HepG2 (cell line): ENCODE data around the gene TGM1. TPM values are rescaled to one million over a fixed set of nuclear protein-coding genes. Genes with fewer than 3 reads are reported as not detected.

Source experiments
- ATF6 ChIP-seq: sonication (generic); formaldehyde crosslinking; conservative IDR thresholded peaks from 2 replicates; pipeline ENCODE4 v1.4.0; 2020; ENCODE audit warnings: missing genetic modification reagents
- CREB3 ChIP-seq: sonication (generic); formaldehyde crosslinking; IDR thresholded peaks from 2 replicates; pipeline ENCODE4 v1.5.0; 2020; ENCODE audit warnings: missing genetic modification reagents
- FUBP1 ChIP-seq: sonication (generic); formaldehyde crosslinking; IDR thresholded peaks from 2 replicates; pipeline ENCODE4 v1.5.1; 2020; ENCODE audit warnings: missing genetic modification reagents, mild to moderate bottlenecking, borderline replicate concordance
- GTF3A ChIP-seq: sonication (generic); formaldehyde crosslinking; conservative IDR thresholded peaks from 2 replicates; pipeline ENCODE4 v1.4.0; 2020; ENCODE audit warnings: mild to moderate bottlenecking, missing genetic modification reagents
- HNRNPK ChIP-seq: fragments of 200-400 bp; formaldehyde crosslinking; IDR thresholded peaks from 2 replicates; pipeline ENCODE4 v1.6.1; 2018; ENCODE audit warnings: low read length, low read depth, moderate library complexity, mild to moderate bottlenecking; ENCODE audit not compliant: poor library complexity, severe bottlenecking
- JARID2 ChIP-seq: sonication (generic); formaldehyde crosslinking; IDR thresholded peaks from 2 replicates; pipeline ENCODE4 v1.8.1; 2023; ENCODE audit warnings: missing genetic modification reagents, inconsistent platforms; ENCODE audit not compliant: insufficient replicate concordance
- MIER3 ChIP-seq: IDR thresholded peaks from 2 replicates; pipeline ENCODE4 v1.6.1; 2016; ENCODE audit warnings: missing compliant biosample characterization, borderline replicate concordance
- NCOA1 ChIP-seq: sonication (generic); formaldehyde crosslinking; IDR thresholded peaks from 2 replicates; pipeline ENCODE4 v1.9.0; 2021; ENCODE audit warnings: missing genetic modification reagents
- PPARG ChIP-seq: conservative IDR thresholded peaks from 2 replicates; pipeline ENCODE4 v1.6.1; 2016; ENCODE audit warnings: missing biosample characterization, missing genetic modification reagents
- RAD21 ChIP-seq: fragments of 450-650 bp; formaldehyde crosslinking; IDR thresholded peaks from 2 replicates; pipeline ENCODE4 v1.5.0; 2020; ENCODE audit warnings: mild to moderate bottlenecking
- RBFOX2 ChIP-seq: fragments of 200-400 bp; formaldehyde crosslinking; IDR thresholded peaks from 2 replicates; pipeline ENCODE4 v1.6.1; 2017; ENCODE audit warnings: low read depth, mild to moderate bottlenecking, low read length
- RFXAP ChIP-seq: sonication (generic); formaldehyde crosslinking; IDR thresholded peaks from 2 replicates; pipeline ENCODE4 v1.4.0; 2020; ENCODE audit warnings: missing genetic modification reagents, borderline replicate concordance
- SMAD3 ChIP-seq: sonication (generic); formaldehyde crosslinking; IDR thresholded peaks from 2 replicates; pipeline ENCODE4 v1.4.0; 2020; ENCODE audit warnings: missing genetic modification reagents
- SNAPC5 ChIP-seq: sonication (generic); formaldehyde crosslinking; IDR thresholded peaks from 2 replicates; pipeline ENCODE4 v1.8.1; 2023; ENCODE audit warnings: mild to moderate bottlenecking, missing genetic modification reagents, borderline replicate concordance
- SUZ12 ChIP-seq: fragments of 150-350 bp; IDR thresholded peaks from 2 replicates; pipeline ENCODE4 v1.6.1; 2014; ENCODE audit warnings: low read depth, low read length
- YEATS2 ChIP-seq: sonication (generic); formaldehyde crosslinking; IDR thresholded peaks from 2 replicates; pipeline ENCODE4 v1.4.0; 2020; ENCODE audit warnings: missing genetic modification reagents, borderline replicate concordance
- ZFP62 ChIP-seq: sonication (generic); formaldehyde crosslinking; IDR thresholded peaks from 2 replicates; pipeline ENCODE4 v1.4.0; 2020; ENCODE audit warnings: missing genetic modification reagents
- ZFY ChIP-seq: sonication (generic); formaldehyde crosslinking; IDR thresholded peaks from 2 replicates; pipeline ENCODE4 v1.4.0; 2020; ENCODE audit warnings: missing genetic modification reagents
- ZNF530 ChIP-seq: sonication (generic); formaldehyde crosslinking; IDR thresholded peaks from 2 replicates; pipeline ENCODE4 v1.5.0; 2020; ENCODE audit warnings: low read depth, mild to moderate bottlenecking, missing genetic modification reagents
- ZNF547 ChIP-seq: sonication (generic); formaldehyde crosslinking; IDR thresholded peaks from 2 replicates; pipeline ENCODE4 v1.5.1; 2020; ENCODE audit warnings: mild to moderate bottlenecking, missing genetic modification reagents
- ZNF614 ChIP-seq: IDR thresholded peaks from 2 replicates; pipeline ENCODE4 v1.6.1; 2018; ENCODE audit warnings: missing biosample characterization, missing genetic modification reagents, inconsistent platforms, borderline replicate concordance
- ZNF652 ChIP-seq: IDR thresholded peaks from 2 replicates; pipeline ENCODE4 v1.6.1; 2016; ENCODE audit warnings: low read depth, borderline replicate concordance
- ZNF775 ChIP-seq: sonication (generic); formaldehyde crosslinking; IDR thresholded peaks from 2 replicates; pipeline ENCODE4 v1.4.0; 2020; ENCODE audit warnings: missing genetic modification reagents, mild to moderate bottlenecking, moderate library complexity, borderline replicate concordance
- ZNF883 ChIP-seq: sonication (generic); formaldehyde crosslinking; IDR thresholded peaks from 2 replicates; pipeline ENCODE4 v1.5.1; 2020; ENCODE audit warnings: mild to moderate bottlenecking, missing genetic modification reagents; ENCODE audit errors: not compliant biosample characterization
- ZSCAN25 ChIP-seq: sonication (generic); formaldehyde crosslinking; IDR thresholded peaks from 2 replicates; pipeline ENCODE4 v1.8.0; 2022; ENCODE audit warnings: mild to moderate bottlenecking, missing genetic modification reagents
- polyA plus RNA-seq, 8 experiments: library from polyadenylated mRNA; depleted of rRNA in 3 of 8; stranded (reverse) in 7 of 8; unstranded in 1 of 8; fragments of >200 nt; fragmentation: Illumina TruSeq in 4 of 8; extraction: Trizol in 4 of 8; gene quantifications; 2 replicates each; pipeline versions ENCODE4 v1.2.1 to v1.2.3, GENCODE V29; 2011 to 2016; ENCODE audit warnings: low read depth in 4 of 8, missing spikeins in 1 of 8, mixed read lengths in 1 of 8; ENCODE audit not compliant: insufficient read depth in 1 of 8
- total RNA-seq, 5 experiments: library from RNA; depleted of rRNA; stranded (reverse); fragments of >200 nt; fragmentation: Illumina TruSeq; extraction: Trizol; gene quantifications; 2 replicates each; pipeline ENCODE4 v1.2.3, GENCODE V29; 2016; ENCODE audit warnings: low read depth in 1 of 5

TGM1 gene
- total and polyA plus RNA-seq, 2 of the 13 experiments (the other 11 are each of a cell fraction or from before 2014, with no cell fraction given), result 3.2 to 10.6 TPM

GRCh38 chr14:24297190-24297964 lies 34.4 kb upstream of the TGM1 start (continued):
- TF ChIP-seq ATF6 (CRISPR knock-in tag) (0 out of 2 replicates have a peak, but pooled peaks have one; percentile 7), CREB3 (0 out of 2 replicates have a peak, but pooled peaks have one; percentile 74), RBFOX2 (0 out of 2 replicates have a peak, but pooled peaks have one; percentile 21), FUBP1 (CRISPR knock-in tag) (peak; percentile 73; the same call in 1 of the 2 replicates), SUZ12 (0 out of 2 replicates have a peak, but pooled peaks have one; percentile 11), GTF3A (0 out of 2 replicates have a peak, but pooled peaks have one; percentile 80), ZNF883 (CRISPR knock-in tag) (peak; percentile 46), ZNF614 (CRISPR knock-in tag) (peak; percentile 84), ZFP62 (CRISPR knock-in tag) (no peak), HNRNPK (peak; percentile 3), RAD21 (CRISPR knock-in tag) (peak; percentile 55), ZSCAN25 (CRISPR knock-in tag) (peak; percentile 53; the same call in 1 of the 2 replicates), SNAPC5 (0 out of 2 replicates have a peak, but pooled peaks have one; percentile 25), NCOA1 (peak; percentile 29; the same call in 1 of the 2 replicates), YEATS2 (peak; percentile 72; the same call in 1 of the 2 replicates), MIER3 (CRISPR knock-in tag) (peak; percentile 78; the same call in 1 of the 2 replicates), ZFY (CRISPR knock-in tag) (peak; percentile 21; the same call in 1 of the 2 replicates), ZNF775 (CRISPR knock-in tag) (no peak), ZNF547 (0 out of 2 replicates have a peak, but pooled peaks have one; percentile 60), JARID2 (CRISPR knock-in tag) (peak; percentile 80), ZNF530 (no peak), SMAD3 (CRISPR knock-in tag) (0 out of 2 replicates have a peak, but pooled peaks have one; percentile 19), ZNF652 (CRISPR knock-in tag) (peak; percentile 54; the same call in 1 of the 2 replicates), RFXAP (CRISPR knock-in tag) (no peak), PPARG (CRISPR knock-in tag) (peak; percentile 42; the same call in 1 of the 2 replicates)
